Body of pancreas (tissue), 4 donors: ENCODE results near the gene REEP5. TPM values are rescaled to one million over a fixed set of nuclear protein-coding genes. Genes with fewer than 3 reads are reported as not detected.

Source experiments
- ATAC-seq: fragments of 150-250 bp; one replicate; pipeline ENCODE4 v1.9.1; 2016
- DNase-seq, 4 donors: peaks; one replicate each; pipeline ENCODE4 v3.0.0-alpha.2; 2019
- H3K27ac ChIP-seq, 4 donors: fragments of 200-600 bp; sonication (generic); 1 replicate in 3 of 4; 2 replicates in 1 of 4; pipeline versions ENCODE4 v1.5.1 to v1.6.1; 2016 to 2019; ENCODE audit warnings: mild to moderate bottlenecking in 1 of 4, mixed read lengths in 1 of 4, moderate library complexity in 1 of 4
- H3K27me3 ChIP-seq, 2 donors: fragments of 200-600 bp; sonication (generic); one replicate each; pipeline ENCODE4 v1.6.0; 2016; ENCODE audit warnings: mild to moderate bottlenecking in 1 of 2
- H3K36me3 ChIP-seq, 2 donors: fragments of 200-600 bp; sonication (generic); replicated peaks in 1 of 2; 2 replicates each; pipeline ENCODE4 v1.5.1; 2016; ENCODE audit warnings: low read depth in 2 of 2; ENCODE audit not compliant: insufficient read depth in 1 of 2
- H3K4me1 ChIP-seq: fragments of 200-600 bp; sonication (generic); one replicate; pipeline ENCODE4 v1.6.0; 2016
- H3K4me3 ChIP-seq, 2 donors: fragments of 200-600 bp; sonication (generic); 1 replicate in 1 of 2; 2 replicates in 1 of 2; pipeline ENCODE4 v1.5.1; 2016 to 2019
- H3K9me3 ChIP-seq, 3 donors: fragments of 200-600 bp; sonication (generic); 1 replicate in 2 of 3; 2 replicates in 1 of 3; pipeline ENCODE4 v1.5.1; 2016
- POLR2A ChIP-seq, 3 donors: fragments of 450-650 bp; IDR thresholded peaks; one replicate each; pipeline ENCODE4 v1.6.1; 2016; ENCODE audit warnings: antibody characterized with exemption in 3 of 3, mild to moderate bottlenecking in 2 of 3
- WGBS, 2 donors: methylation state at CpG; one replicate each; pipeline ENCODE4 v1.1.5; 2017; 5-methylcytosine and 5-hydroxymethylcytosine counted together
- intact Hi-C: fragments of 100-400 bp; cut with DNase I; formaldehyde crosslinking; loops from one replicate; pipeline ENCODE4 v1.15.1; 2023
- total RNA-seq, 2 donors: library from RNA; depleted of rRNA; stranded (reverse); fragments of >200 nt; gene quantifications; one replicate each; pipeline ENCODE4 v1.1.0, GENCODE V29; 2016
- TF ChIP-seq, protein P1 (sequence below), 7 experiments: fragments of 450-650 bp in 4 of 7; fragments of 200-600 bp in 3 of 7; sonication (generic) in 3 of 7; IDR thresholded peaks; one replicate each; pipeline ENCODE4 v1.5.1; 2016 to 2019; ENCODE audit warnings: antibody characterized with exemption in 7 of 7

The REEP5 gene
- total RNA-seq, 2 donors from 2014 or later, result 52.1 to 53.4 TPM

DNA sequence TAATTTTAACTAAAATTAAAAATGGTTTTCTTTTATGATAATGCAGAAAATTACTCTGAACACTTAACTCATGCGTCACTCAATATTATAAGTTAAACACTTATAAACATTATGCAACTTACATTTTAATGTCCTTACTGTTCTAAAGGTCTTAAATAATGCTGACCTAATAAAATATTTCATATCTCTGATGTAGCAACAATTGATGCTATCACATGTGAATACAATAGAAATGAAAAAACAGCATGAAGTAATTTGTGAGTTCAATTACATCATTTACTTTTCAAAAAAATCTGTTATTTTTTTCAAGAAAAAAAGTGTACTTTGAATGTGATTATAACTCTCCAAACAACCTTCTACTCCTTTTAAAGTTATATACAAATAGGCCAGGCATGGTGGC lies 26.4 kb upstream of the REEP5 start:
- 93 to 98% methylated on average over 1 of the region's 1 CpG for WGBS, 2 donors
- intact Hi-C loops, result no loop called here

DNA sequence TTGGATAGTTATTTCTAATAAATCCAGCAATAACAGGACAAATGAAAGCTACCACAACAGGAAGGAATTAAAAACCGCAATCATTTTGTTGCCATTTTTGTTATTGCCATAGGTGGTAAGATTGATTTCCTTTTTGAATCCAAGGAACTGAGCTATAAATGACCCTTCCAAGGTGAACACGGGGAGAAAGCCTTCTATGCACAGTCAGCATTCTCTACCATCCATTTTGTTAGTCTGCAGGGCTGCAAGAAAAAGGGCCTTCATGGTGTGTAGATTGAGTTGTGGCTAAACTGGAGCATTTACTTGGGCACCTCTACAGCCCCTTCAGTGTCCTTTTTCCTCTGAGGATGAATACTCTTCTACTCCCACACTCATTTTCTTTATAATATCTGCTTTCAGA lies 18.6 kb upstream of the REEP5 start:
- H3K4me1 ChIP-seq, result no peaks in the 10 kb centered on the region
- WGBS, 2 donors, result 62 to 70% methylated on average over 2 of the region's 2 CpGs
- DNase-seq, result no peak
- no peak overlapping the region for H3K4me3 ChIP-seq
- no peaks in the 10 kb centered on the region for H3K36me3 ChIP-seq
- no peak overlapping the region for H3K27ac ChIP-seq
- no peak for ATAC-seq
- intact Hi-C loops, result no loop called here
- TF ChIP-seq, protein P1, sequence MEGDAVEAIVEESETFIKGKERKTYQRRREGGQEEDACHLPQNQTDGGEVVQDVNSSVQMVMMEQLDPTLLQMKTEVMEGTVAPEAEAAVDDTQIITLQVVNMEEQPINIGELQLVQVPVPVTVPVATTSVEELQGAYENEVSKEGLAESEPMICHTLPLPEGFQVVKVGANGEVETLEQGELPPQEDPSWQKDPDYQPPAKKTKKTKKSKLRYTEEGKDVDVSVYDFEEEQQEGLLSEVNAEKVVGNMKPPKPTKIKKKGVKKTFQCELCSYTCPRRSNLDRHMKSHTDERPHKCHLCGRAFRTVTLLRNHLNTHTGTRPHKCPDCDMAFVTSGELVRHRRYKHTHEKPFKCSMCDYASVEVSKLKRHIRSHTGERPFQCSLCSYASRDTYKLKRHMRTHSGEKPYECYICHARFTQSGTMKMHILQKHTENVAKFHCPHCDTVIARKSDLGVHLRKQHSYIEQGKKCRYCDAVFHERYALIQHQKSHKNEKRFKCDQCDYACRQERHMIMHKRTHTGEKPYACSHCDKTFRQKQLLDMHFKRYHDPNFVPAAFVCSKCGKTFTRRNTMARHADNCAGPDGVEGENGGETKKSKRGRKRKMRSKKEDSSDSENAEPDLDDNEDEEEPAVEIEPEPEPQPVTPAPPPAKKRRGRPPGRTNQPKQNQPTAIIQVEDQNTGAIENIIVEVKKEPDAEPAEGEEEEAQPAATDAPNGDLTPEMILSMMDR (IDR thresholded peaks at IDR 0.05), result no peak
- no peak for TF ChIP-seq POLR2A (IDR thresholded peaks at IDR 0.05)
- H3K27me3 ChIP-seq, result no peaks in the 10 kb centered on the region
- H3K9me3 ChIP-seq, result no peaks in the 10 kb centered on the region

More for the DNA sequence above, 26.4 kb upstream of the REEP5 start:
- H3K4me1 ChIP-seq, result no peaks in the 10 kb centered on the region
- no peak overlapping the region for H3K4me3 ChIP-seq
- H3K36me3 ChIP-seq, result no peaks in the 10 kb centered on the region
- TF ChIP-seq, protein P1 (IDR thresholded peaks at IDR 0.05), result no peak
- no peak for TF ChIP-seq POLR2A (IDR thresholded peaks at IDR 0.05)
- H3K27ac ChIP-seq, result no peak overlapping the region
- DNase-seq (no peak), ATAC-seq (no peak)
- no peaks in the 10 kb centered on the region for H3K9me3 ChIP-seq
- H3K27me3 ChIP-seq, result no peaks in the 10 kb centered on the region

DNA sequence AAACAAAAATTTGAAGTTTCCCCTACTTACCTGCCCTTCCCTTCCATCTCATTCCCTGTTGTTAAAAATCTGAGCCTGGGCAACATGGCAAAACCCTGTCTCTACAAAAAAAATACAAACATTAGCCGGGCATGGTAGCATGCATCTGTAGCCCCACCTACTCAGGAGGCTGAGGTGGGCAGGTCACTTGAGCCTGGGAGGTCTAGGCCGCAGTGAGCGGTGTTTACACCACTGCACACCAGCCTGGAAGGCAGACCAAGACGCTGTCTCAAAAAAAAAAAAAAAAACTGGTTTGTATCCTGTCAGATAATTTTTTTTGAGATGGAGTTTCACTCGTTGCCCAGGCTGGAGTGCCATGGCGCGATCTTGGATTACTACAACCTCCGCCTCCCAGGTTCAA lies 16.3 kb upstream of the REEP5 start:
- H3K9me3 ChIP-seq, result no peaks in the 10 kb centered on the region
- DNase-seq (no peak), ATAC-seq (no peak)
- no peak overlapping the region for H3K4me3 ChIP-seq
- intact Hi-C loops, result no loop called here
- TF ChIP-seq, protein P1 (IDR thresholded peaks at IDR 0.05), result no peak
- no peak for TF ChIP-seq POLR2A (IDR thresholded peaks at IDR 0.05)
- H3K4me1 ChIP-seq, result no peaks in the 10 kb centered on the region
- H3K27me3 ChIP-seq, result no peaks in the 10 kb centered on the region
- no peaks in the 10 kb centered on the region for H3K36me3 ChIP-seq
- no peak overlapping the region for H3K27ac ChIP-seq
- 88 to 89% methylated on average over 8 of the region's 8 CpGs for WGBS, 2 donors

DNA sequence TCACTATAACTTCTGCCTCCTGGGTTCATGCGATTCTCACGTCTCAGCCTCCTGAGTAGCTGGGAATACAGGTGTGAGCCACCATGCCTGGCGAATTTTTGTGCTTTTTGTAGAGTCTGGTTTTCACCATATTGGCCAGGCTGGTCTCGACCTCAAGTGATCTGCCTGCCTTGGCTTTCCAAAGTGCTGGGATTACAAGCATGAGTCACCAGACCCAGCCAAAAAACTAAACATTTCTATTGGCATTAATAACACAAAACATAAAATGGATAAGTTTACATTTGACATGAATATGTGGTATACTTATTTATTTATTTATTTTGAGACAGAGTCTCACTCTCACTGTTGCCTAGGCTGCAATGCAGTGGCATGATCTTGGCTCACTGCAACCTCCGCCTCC lies 13.6 kb upstream of the REEP5 start:
- TF ChIP-seq, protein P1 (IDR thresholded peaks at IDR 0.05), result no peak
- no peak for TF ChIP-seq POLR2A (IDR thresholded peaks at IDR 0.05)
- 92 to 100% methylated on average over 5 of the region's 5 CpGs for WGBS, 2 donors

DNA sequence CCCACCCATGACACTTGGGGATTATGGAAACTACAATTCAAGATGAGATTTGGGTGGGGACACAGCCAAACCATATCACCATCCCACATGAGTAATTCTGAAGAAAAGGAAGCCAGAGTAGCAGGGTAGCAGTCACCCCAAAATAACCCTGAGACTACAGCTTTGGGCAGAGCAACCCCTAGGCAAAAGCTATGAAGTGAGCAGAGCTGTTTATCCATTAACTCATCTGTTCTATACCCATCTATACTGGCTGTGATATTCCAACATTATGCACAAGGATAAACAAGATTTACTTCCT lies 12.3 kb upstream of the REEP5 start:
- no peaks in the 10 kb centered on the region for H3K4me1 ChIP-seq
- H3K27me3 ChIP-seq, result no peaks in the 10 kb centered on the region
- no peak overlapping the region for H3K4me3 ChIP-seq
- no peak for ATAC-seq
- TF ChIP-seq, protein P1 (IDR thresholded peaks at IDR 0.05), result no peak
- no peak for TF ChIP-seq POLR2A (IDR thresholded peaks at IDR 0.05)
- DNase-seq, result no peak
- H3K9me3 ChIP-seq, result no peaks in the 10 kb centered on the region
- no peak overlapping the region for H3K27ac ChIP-seq
- no peaks in the 10 kb centered on the region for H3K36me3 ChIP-seq
- intact Hi-C loops, result no loop called here

More for the DNA sequence above, 13.6 kb upstream of the REEP5 start:
- Histone ChIP-seq H3K9me3 (no peaks in the 10 kb centered on the region), H3K27me3 (no peaks in the 10 kb centered on the region), H3K36me3 (no peaks in the 10 kb centered on the region), H3K27ac (no peak overlapping the region), H3K4me3 (no peak overlapping the region), H3K4me1 (no peaks in the 10 kb centered on the region)
- DNase-seq (no peak), ATAC-seq (no peak)
- intact Hi-C loops, result no loop called here
